A673 (cell line): Measurements from ENCODE around the gene LDB2.

ENCODE experiments used
- CTCF ChIP-seq: fragments of 300-800, 200-600 bp; sonication (generic); conservative IDR thresholded peaks from 2 replicates; pipeline ENCODE4 v1.5.1; 2017; ENCODE audit warnings: low read depth, mild to moderate bottlenecking, antibody characterized with exemption, low read length, moderate library complexity, mixed read lengths
- EZH2 ChIP-seq: fragments of 200-600 bp; sonication (generic); IDR thresholded peaks from 2 replicates; pipeline ENCODE4 v1.6.1; 2017; ENCODE audit warnings: borderline replicate concordance, low read depth, mild to moderate bottlenecking, mixed read lengths, antibody characterized with exemption, low read length; ENCODE audit not compliant: poor library complexity, severe bottlenecking

GRCh38 chr4:16467061-16467460 is 431.4 kb downstream of the LDB2 start:
- TF ChIP-seq CTCF, result no peak
- no peak for TF ChIP-seq EZH2
